ENCODE data around the gene CTSF.

- TF ChIP-seq CTCF (IDR thresholded peaks at IDR 0.05): no peak
- no peak for TF ChIP-seq POLR2A (IDR thresholded peaks at IDR 0.05)
Observed at GRCh38 chr11:66559142-66559865, 9.1 kb downstream of the CTSF start.
